Activated CD4-positive, alpha-beta T cell treated with anti-CD3 and anti-CD28 coated beads for 36 hours (primary cell): ENCODE data around the gene LRCH1. TPM values are rescaled to one million over a fixed set of nuclear protein-coding genes. Genes with fewer than 3 reads are reported as not detected.

Experiments
- ATAC-seq: fragments of 200-7000 bp; cut with Tn5 transposase; one replicate; pipeline ENCODE4 v1.10.0; 2021; ENCODE audit warnings: mild to moderate bottlenecking, moderate library complexity
- CTCF ChIA-PET: fragments of 350-600 bp; sonication (Branson Sonifier 250); formaldehyde crosslinking; loops from one replicate; lab custom pipeline; 2021; ENCODE audit warnings: antibody characterized with exemption; lab: Charles Lee
- POLR2A ChIA-PET: fragments of 350-600 bp; sonication (Branson Sonifier 250); formaldehyde crosslinking; loops from one replicate; lab custom pipeline; 2021; ENCODE audit warnings: antibody characterized with exemption, inconsistent platforms; lab: Charles Lee
- DNase-seq: peaks from one replicate; pipeline ENCODE4 v3.0.0-alpha.2; 2020
- H3K27ac Mint-ChIP-seq: one replicate; pipeline ENCODE4 v1.8.0; 2021; ENCODE audit warnings: mixed read lengths
- H3K27me3 Mint-ChIP-seq: one replicate; pipeline ENCODE4 v1.8.0; 2021; ENCODE audit warnings: mixed read lengths
- H3K36me3 Mint-ChIP-seq: one replicate; pipeline ENCODE4 v1.8.0; 2021; ENCODE audit warnings: low read depth, mixed read lengths
- H3K4me1 Mint-ChIP-seq: one replicate; pipeline ENCODE4 v1.8.0; 2021; ENCODE audit warnings: mixed read lengths
- H3K4me3 Mint-ChIP-seq: one replicate; pipeline ENCODE4 v1.8.0; 2021; ENCODE audit warnings: mild to moderate bottlenecking, moderate library complexity, mixed read lengths
- H3K9me3 Mint-ChIP-seq: one replicate; pipeline ENCODE4 v1.8.0; 2021; ENCODE audit warnings: low read depth, mixed read lengths
- intact Hi-C, 2 experiments: fragments of 100-400 bp; cut with DNase I in 1 of 2; cut with micrococcal nuclease in 1 of 2; formaldehyde crosslinking; loops; one replicate each; pipeline versions ENCODE4 v1.14.2 to v1.15.1; 2022 to 2024; cut with DNase I, micrococcal nuclease
- total RNA-seq, 2 experiments: library from RNA; stranded (reverse); gene quantifications; one replicate each; pipeline ENCODE4 v1.2.3, GENCODE V29; 2021

The LRCH1 gene
- total RNA-seq, 2 experiments from 2014 or later = 14.8 to 16.4 TPM

DNA sequence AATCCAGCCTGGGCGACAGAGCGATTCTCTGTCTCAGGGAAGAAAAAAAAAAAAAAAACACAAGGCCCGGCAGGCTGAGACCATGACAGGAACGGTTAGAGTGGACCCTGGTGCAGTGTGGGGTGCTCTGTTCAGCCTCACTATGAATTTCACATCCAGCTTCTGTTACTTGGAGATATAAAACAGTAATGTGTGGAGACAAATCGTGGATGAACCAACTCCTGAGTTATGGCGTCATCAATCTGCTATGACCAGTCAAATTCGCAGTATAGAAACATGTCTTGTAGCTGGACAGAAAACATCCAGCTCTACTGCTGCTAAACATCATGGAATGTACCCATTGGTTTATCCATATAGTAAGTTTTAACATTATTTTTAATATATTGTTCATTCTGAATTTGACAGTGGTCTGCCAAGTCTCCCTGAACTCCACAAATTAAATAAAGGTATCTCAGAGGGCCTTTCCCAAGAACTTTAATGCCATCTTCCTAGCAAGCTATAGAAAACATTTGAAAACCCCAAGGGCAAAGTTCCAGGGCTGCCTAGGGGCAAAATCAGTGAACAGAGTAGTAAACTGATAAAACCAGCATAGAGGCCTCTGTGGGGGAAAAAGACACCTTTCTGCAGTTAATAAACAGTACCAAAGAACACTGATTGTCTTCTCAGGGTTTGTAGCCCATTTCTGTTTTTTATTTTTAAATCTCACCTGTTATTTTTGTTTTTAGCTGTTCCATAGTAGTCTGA, 75.8 kb downstream of the LRCH1 start:
- DNase-seq (no peak), ATAC-seq (no peak)
- Mint-ChIP-seq H3K36me3 (peaks cover 2% of the 10 kb centered on the region), H3K27ac (no peak overlapping the region), H3K27me3 (no peaks in the 10 kb centered on the region), H3K4me3 (no peak overlapping the region), H3K4me1 (peaks cover 59% of the 10 kb centered on the region), H3K9me3 (no peaks in the 10 kb centered on the region)
- ChIA-PET POLR2A (no interaction called here), CTCF (interaction anchor here (0.6 to 2.1 kb wide), 4 partner anchors 15 to 168 kb away, joined by 3 to 6 read pairs (median 4); no protein-coding TSS in a partner anchor)
- intact Hi-C loops = no loop called here

GRCh38 chr13:46629811-46630413, 76.9 kb downstream of the LRCH1 start:
- Mint-ChIP-seq H3K27me3 (no peaks in the 10 kb centered on the region), H3K4me1 (peaks cover 57% of the 10 kb centered on the region), H3K9me3 (no peaks in the 10 kb centered on the region), H3K36me3 (peaks cover 2% of the 10 kb centered on the region), H3K27ac (no peak overlapping the region), H3K4me3 (no peak overlapping the region)
- ChIA-PET POLR2A (interaction anchor here (0.7 kb wide), 1 partner anchor 10 kb away, joined by 4 read pairs; no protein-coding TSS in a partner anchor), CTCF (interaction anchor here (0.7 to 2.1 kb wide), 5 partner anchors 14 to 78 kb away, joined by 3 to 6 read pairs (median 4); no protein-coding TSS in a partner anchor)
- no peak for DNase-seq
- ATAC-seq = no peak
- intact Hi-C loops = no loop called here

DNA sequence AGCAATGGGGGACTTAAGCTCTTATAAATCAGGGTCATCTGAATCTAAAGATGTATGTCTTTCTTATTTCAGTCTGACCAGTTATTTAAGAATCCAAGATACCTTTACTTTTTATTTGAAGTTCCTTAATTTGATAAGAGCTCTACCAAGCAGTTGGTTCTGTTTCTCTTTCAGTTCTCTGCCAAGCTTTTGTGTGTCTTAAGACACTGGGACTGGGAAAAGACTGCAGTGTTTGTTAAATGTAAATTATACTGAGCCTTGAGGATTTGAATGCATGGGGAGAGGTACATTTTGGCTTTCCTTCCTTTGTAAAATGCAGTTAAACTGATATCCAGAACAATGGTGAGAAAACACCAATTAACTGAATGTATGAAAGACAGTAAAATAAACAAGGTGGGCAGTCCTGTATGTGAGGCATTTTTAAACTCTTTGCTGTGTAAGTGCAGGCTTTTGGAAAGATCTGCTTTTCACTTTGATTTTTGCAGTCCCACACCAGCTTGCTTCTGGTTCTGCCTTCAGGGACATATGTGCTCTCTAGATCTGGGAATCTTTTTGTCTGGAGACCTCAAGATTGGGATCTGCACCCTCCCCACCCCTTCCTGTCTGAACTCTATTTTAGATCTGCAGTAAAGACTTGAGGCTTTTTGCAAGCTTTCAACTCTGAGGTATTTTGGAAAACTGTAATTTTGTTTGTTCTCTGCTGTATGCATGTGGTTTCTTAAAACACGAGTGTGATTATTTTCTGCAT, 77.6 kb downstream of the LRCH1 start:
- POLR2A ChIA-PET = no interaction called here
- CTCF ChIA-PET = interaction anchor here (0.7 to 2.1 kb wide), 6 partner anchors 10 to 79 kb away, joined by 3 to 6 read pairs (median 4); no protein-coding TSS in a partner anchor
- no peaks in the 10 kb centered on the region for H3K9me3 Mint-ChIP-seq
- DNase-seq (no peak), ATAC-seq (no peak)
- intact Hi-C loops = no loop called here
- no peaks in the 10 kb centered on the region for H3K27me3 Mint-ChIP-seq
- H3K27ac Mint-ChIP-seq = no peak overlapping the region
- H3K4me1 Mint-ChIP-seq = peaks cover 50% of the 10 kb centered on the region
- no peak overlapping the region for H3K4me3 Mint-ChIP-seq
- H3K36me3 Mint-ChIP-seq = peaks cover 2% of the 10 kb centered on the region

- no peak overlapping the region for H3K27ac Mint-ChIP-seq
- DNase-seq (no peak), ATAC-seq (peak; percentile 57)
- no peaks in the 10 kb centered on the region for H3K9me3 Mint-ChIP-seq
- H3K36me3 Mint-ChIP-seq = peaks cover 2% of the 10 kb centered on the region
- no peaks in the 10 kb centered on the region for H3K27me3 Mint-ChIP-seq
- H3K4me1 Mint-ChIP-seq = peaks cover 46% of the 10 kb centered on the region
- ChIA-PET CTCF (interaction anchor here (0.7 to 2.1 kb wide), 2 partner anchors 9 to 13 kb away, joined by 3 to 6 read pairs; no protein-coding TSS in a partner anchor), POLR2A (interaction anchor here (0.6 kb wide), 1 partner anchor 88 kb away, joined by 3 read pairs; no protein-coding TSS in a partner anchor)
- intact Hi-C loops = no loop called here
- H3K4me3 Mint-ChIP-seq = no peak overlapping the region
Observed at GRCh38 chr13:46631179-46631542, 78.2 kb downstream of the LRCH1 start.

DNA sequence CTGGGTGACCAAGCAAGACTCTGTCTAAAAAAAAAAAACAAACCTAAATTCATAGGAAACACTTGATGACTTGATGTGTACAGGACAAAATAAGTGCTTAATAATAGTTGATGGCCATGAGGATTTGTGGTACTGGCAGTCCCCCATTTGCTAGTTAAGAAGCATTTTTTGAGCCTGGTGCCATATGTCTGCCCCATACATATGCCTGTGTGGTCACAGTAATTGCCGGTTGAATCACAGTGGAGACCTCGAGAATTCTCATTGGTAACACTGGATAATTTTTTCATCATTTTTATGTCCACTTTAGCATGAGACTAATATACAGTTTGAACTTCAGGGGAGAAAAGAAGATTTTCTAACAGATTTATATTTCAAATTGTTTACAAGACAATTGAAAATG, 79.2 kb downstream of the LRCH1 start:
- ChIA-PET CTCF (no interaction called here), POLR2A (no interaction called here)
- Mint-ChIP-seq H3K4me3 (no peak overlapping the region), H3K9me3 (no peaks in the 10 kb centered on the region), H3K36me3 (peaks cover 2% of the 10 kb centered on the region), H3K27me3 (no peaks in the 10 kb centered on the region), H3K4me1 (peaks cover 43% of the 10 kb centered on the region), H3K27ac (no peak overlapping the region)
- DNase-seq (no peak), ATAC-seq (no peak)
- intact Hi-C loops = no loop called here

DNA sequence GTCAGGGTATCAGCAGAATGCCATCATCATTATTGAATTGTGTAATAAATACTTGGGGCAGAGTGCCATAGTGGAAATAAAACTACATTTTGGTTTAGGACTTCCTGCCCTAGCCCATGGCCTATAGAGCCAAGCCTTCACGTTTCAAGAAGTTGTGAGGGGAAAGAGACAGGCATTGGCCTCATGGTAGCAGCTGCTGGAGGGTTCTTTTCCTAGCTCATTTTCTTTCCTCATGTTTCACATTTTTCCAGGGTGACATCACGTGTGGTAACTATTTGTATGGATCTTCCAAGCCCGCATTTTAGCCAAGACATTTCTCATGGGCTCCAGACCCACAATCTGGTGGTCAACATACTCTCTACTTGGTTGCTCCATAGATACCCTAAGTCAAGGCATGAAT, 80.4 kb downstream of the LRCH1 start:
- CTCF ChIA-PET = no interaction called here
- Mint-ChIP-seq H3K27ac (no peak overlapping the region), H3K27me3 (no peaks in the 10 kb centered on the region), H3K4me1 (peaks cover 37% of the 10 kb centered on the region), H3K36me3 (peaks cover 2% of the 10 kb centered on the region), H3K9me3 (no peaks in the 10 kb centered on the region), H3K4me3 (no peak overlapping the region)
- intact Hi-C loops = no loop called here
- DNase-seq (no peak), ATAC-seq (no peak)
- POLR2A ChIA-PET = no interaction called here

- no peak overlapping the region for H3K27ac Mint-ChIP-seq
- CTCF ChIA-PET = no interaction called here
- no peak overlapping the region for H3K4me3 Mint-ChIP-seq
Observed at GRCh38 chr13:46636451-46636850, 83.5 kb downstream of the LRCH1 start.

DNA sequence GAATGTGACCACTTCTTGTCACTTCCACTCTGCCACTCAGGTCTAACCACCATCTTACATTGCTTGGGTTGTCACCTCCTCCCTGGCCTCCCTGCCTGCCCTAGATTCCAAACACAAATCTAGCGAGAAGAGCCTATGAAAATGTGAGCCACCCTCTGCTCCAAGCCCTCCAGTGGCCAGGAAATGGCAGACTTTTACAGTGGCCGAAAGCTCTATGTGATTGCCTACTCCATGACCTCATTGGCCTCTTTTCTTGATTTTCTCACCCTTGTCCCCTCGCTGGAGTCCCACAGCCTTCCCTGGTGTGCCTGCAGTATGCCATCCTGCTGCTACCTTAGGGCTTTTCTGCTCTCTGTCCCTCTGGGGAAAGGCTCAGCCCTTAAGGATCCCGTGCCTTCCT, 84.2 kb downstream of the LRCH1 start:
- peaks cover 35% of the 10 kb centered on the region for H3K4me1 Mint-ChIP-seq
- H3K4me3 Mint-ChIP-seq = no peak overlapping the region
- ChIA-PET CTCF (interaction anchor here (0.7 kb wide), 1 partner anchor 10 kb away, joined by 4 read pairs; no protein-coding TSS in a partner anchor), POLR2A (no interaction called here)
- H3K9me3 Mint-ChIP-seq = no peaks in the 10 kb centered on the region
- ATAC-seq (no peak), DNase-seq (no peak)
- intact Hi-C loops = no loop called here
- H3K36me3 Mint-ChIP-seq = peaks cover 2% of the 10 kb centered on the region
- H3K27ac Mint-ChIP-seq = no peak overlapping the region
- H3K27me3 Mint-ChIP-seq = no peaks in the 10 kb centered on the region

More at GRCh38 chr13:46636451-46636850, 83.5 kb downstream of the LRCH1 start:
- peaks cover 2% of the 10 kb centered on the region for H3K36me3 Mint-ChIP-seq
- no peaks in the 10 kb centered on the region for H3K27me3 Mint-ChIP-seq
- peaks cover 32% of the 10 kb centered on the region for H3K4me1 Mint-ChIP-seq
- intact Hi-C loops = no loop called here
- H3K9me3 Mint-ChIP-seq = no peaks in the 10 kb centered on the region
- DNase-seq (no peak), ATAC-seq (no peak)
- POLR2A ChIA-PET = no interaction called here

GRCh38 chr13:46638262-46638661, 85.3 kb downstream of the LRCH1 start:
- Mint-ChIP-seq H3K27me3 (no peaks in the 10 kb centered on the region), H3K4me1 (peaks cover 38% of the 10 kb centered on the region), H3K36me3 (peaks cover 2% of the 10 kb centered on the region), H3K4me3 (no peak overlapping the region), H3K9me3 (no peaks in the 10 kb centered on the region), H3K27ac (no peak overlapping the region)
- ATAC-seq (no peak), DNase-seq (no peak)
- intact Hi-C loops = no loop called here
- ChIA-PET CTCF (no interaction called here), POLR2A (no interaction called here)

DNA sequence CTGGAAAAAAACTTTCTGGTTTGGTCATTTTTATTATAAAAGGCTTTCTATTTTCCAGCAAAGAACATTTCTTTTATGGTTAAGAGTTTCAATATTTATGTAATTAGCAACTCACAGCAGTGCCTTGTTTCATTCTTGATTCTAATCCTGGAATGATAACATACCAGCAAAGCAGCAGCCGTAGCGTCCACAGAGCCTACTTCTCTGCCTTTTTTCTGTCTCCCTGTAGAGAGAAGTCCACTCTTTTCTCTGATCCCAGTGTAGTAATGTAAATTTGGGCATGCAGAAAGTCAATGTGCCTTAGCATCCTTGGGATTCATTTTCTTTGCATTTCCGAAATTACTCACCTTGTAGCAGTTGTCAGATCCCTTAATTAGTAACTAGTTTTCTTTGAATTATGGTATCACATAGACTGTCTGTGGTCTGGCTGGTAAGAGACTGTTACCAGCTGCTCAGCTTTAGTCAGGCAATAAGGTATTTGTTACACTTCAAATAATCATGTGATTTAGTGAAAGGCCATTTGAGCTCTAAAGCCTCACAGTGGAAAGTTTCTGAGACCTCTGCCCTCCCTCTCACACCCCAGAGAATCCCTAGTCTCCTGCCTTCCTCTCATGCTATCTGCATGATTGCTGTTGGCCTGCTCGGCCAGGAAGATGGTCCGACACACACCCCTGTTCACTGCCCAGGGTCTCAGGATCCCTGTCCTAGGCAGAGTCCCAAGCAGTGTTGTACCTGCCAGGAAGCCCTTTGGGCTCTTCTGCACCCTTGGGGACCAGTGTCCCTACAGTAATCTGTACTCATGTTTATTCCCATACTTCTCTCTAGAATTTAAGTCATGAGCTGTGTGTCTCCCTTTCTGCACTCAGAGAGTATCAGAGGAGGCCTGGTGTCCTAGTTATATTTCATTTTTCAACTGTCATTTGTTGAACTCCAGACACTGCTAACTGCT, 86.3 kb downstream of the LRCH1 start:
- no peak overlapping the region for H3K27ac Mint-ChIP-seq
- CTCF ChIA-PET = interaction anchor here (0.8 kb wide), 1 partner anchor 17 kb away, joined by 3 read pairs; no protein-coding TSS in a partner anchor
- DNase-seq = no peak
- intact Hi-C loops = no loop called here
- ATAC-seq = peak; percentile 61
- POLR2A ChIA-PET = no interaction called here
- H3K9me3 Mint-ChIP-seq = no peaks in the 10 kb centered on the region
- no peaks in the 10 kb centered on the region for H3K27me3 Mint-ChIP-seq
- no peaks in the 10 kb centered on the region for H3K36me3 Mint-ChIP-seq
- no peak overlapping the region for H3K4me3 Mint-ChIP-seq
- peaks cover 38% of the 10 kb centered on the region for H3K4me1 Mint-ChIP-seq
